GM13977 (cell line): ENCODE data around the gene THRA.

ENCODE experiments used
- DNase-seq: peaks from one replicate; pipeline ENCODE4 v3.0.0; 2012; ENCODE audit warnings: low spot score
- CTCF ChIP-seq: IDR thresholded peaks from 2 replicates; pipeline ENCODE4 v1.5.1; 2012; ENCODE audit warnings: mild to moderate bottlenecking, control low read depth; ENCODE audit not compliant: insufficient read depth; ENCODE audit errors: extremely low read depth, missing control alignments
- in situ Hi-C: fragments of 300-500 bp; cut with MboI; formaldehyde crosslinking; loops from one replicate; pipeline ENCODE4 v1.12.0; 2022; ENCODE audit warnings: low sequenced_read_pairs, low pct_unique_long_range_greater_than_20kb, mixed read lengths, inconsistent platforms; ENCODE audit not compliant: unreplicated experiment

Gene THRA

GRCh38 chr17:40087049-40087794 lies 24.5 kb downstream of the THRA start:
- in situ Hi-C loops, result no loop called here
- DNase-seq, result no peak
- no peak for TF ChIP-seq CTCF

GRCh38 chr17:40087903-40088718 lies 25.3 kb downstream of the THRA start:
- in situ Hi-C loops, result no loop called here
- DNase-seq, result no peak
- no peak for TF ChIP-seq CTCF

- no peak for TF ChIP-seq CTCF
- in situ Hi-C loops, result no loop called here
- no peak for DNase-seq
These were observed 26.5 kb downstream of the THRA start for GRCh38 chr17:40089077-40089895.

- no peak for DNase-seq
- TF ChIP-seq CTCF, result no peak
- in situ Hi-C loops, result no loop called here
These were observed 27.7 kb downstream of the THRA start for GRCh38 chr17:40090237-40091119.

GRCh38 chr17:40091691-40092397 lies 29.1 kb downstream of the THRA start:
- in situ Hi-C loops, result no loop called here
- DNase-seq, result no peak
- TF ChIP-seq CTCF, result no peak
